Measurements from ENCODE around the gene EPHA1. TPM values are rescaled to one million over a fixed set of nuclear protein-coding genes. Genes with fewer than 3 reads are reported as not detected.

The EPHA1 gene
- total and polyA plus RNA-seq, 2 experiments from 2014 or later: 60.7 to 154 TPM

DNA sequence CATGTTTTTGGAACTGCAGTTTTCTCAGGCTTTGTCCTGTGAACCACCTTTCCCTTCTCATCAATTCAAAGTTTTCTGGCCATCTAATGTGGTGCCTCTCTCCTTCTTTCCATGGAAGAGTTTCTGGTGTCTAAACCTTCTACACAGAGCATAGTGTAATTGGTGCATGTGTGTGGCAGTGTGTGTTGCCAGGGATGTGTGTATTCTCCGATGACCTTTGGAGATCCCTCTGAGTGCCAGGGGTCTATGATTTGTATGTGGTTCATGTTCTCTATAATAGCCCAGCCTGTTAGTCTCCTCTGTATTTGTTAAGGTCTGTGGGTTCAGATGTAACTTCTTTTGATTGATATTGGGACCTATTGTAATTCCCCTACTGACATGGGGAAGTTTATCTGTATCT is 36.1 kb upstream of the EPHA1 start (continued):
- TF ChIP-seq, protein P1, sequence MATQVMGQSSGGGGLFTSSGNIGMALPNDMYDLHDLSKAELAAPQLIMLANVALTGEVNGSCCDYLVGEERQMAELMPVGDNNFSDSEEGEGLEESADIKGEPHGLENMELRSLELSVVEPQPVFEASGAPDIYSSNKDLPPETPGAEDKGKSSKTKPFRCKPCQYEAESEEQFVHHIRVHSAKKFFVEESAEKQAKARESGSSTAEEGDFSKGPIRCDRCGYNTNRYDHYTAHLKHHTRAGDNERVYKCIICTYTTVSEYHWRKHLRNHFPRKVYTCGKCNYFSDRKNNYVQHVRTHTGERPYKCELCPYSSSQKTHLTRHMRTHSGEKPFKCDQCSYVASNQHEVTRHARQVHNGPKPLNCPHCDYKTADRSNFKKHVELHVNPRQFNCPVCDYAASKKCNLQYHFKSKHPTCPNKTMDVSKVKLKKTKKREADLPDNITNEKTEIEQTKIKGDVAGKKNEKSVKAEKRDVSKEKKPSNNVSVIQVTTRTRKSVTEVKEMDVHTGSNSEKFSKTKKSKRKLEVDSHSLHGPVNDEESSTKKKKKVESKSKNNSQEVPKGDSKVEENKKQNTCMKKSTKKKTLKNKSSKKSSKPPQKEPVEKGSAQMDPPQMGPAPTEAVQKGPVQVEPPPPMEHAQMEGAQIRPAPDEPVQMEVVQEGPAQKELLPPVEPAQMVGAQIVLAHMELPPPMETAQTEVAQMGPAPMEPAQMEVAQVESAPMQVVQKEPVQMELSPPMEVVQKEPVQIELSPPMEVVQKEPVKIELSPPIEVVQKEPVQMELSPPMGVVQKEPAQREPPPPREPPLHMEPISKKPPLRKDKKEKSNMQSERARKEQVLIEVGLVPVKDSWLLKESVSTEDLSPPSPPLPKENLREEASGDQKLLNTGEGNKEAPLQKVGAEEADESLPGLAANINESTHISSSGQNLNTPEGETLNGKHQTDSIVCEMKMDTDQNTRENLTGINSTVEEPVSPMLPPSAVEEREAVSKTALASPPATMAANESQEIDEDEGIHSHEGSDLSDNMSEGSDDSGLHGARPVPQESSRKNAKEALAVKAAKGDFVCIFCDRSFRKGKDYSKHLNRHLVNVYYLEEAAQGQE (IDR thresholded peaks at IDR 0.05; ENCODE audit: unreplicated experiment): no peak
- no peak for TF ChIP-seq JUNB (IDR thresholded peaks at IDR 0.05; ENCODE audit: unreplicated experiment)

DNA sequence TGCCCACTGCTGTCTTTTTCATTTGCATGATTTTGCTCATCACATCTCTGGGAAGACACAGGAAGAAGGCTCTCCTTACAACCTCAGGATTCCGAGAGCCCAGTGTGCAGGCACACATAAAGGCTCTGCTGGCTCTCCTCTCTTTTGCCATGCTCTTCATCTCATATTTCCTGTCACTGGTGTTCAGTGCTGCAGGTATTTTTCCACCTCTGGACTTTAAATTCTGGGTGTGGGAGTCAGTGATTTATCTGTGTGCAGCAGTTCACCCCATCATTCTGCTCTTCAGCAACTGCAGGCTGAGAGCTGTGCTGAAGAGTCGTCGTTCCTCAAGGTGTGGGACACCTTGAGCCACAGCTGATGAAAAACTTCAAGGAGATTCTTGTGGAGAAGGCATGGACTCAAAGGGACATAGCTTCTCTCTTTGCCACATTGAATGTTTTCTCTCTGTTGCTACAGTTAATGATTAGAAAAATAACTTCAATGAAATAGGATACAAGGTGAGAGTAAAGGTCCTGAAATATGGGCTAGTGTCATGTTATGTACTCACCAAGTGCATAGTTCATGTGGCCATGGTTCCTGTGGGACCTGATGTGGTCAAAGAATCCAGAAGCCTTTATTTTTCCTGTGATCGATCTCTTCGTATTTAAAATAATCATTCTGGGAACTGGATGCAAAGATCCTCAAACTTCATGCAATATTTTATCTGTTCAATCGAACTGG is 35.6 kb upstream of the EPHA1 start:
- H3K9me3 Mint-ChIP-seq: no peaks in the 10 kb centered on the region
- Histone ChIP-seq H4K20me1 (replicated peaks; ENCODE audit: insufficient read depth) (no peaks in the 10 kb centered on the region), H3K36me3 (ENCODE audit: insufficient read depth) (no peaks in the 10 kb centered on the region), H3K27ac (ENCODE audit: low read depth) (no peak overlapping the region), H3K4me3 (no peak overlapping the region), H3K27me3 (ENCODE audit: insufficient read depth) (no peaks in the 10 kb centered on the region), H3K9me2 (ENCODE audit: insufficient read depth) (0 out of 2 replicates have a peak, but pooled peaks cover 13% of the 10 kb centered on the region), H3F3A (replicated peaks; ENCODE audit: low read depth) (no peaks in the 10 kb centered on the region), H3K4me1 (ENCODE audit: insufficient read depth) (peaks cover 10% of the 10 kb centered on the region; the same call in 1 of the 2 replicates), H2AFZ (no peak overlapping the region), H3K4me2 (no peak overlapping the region), H3K79me2 (replicated peaks; ENCODE audit: insufficient read depth) (no peaks in the 10 kb centered on the region)
- ATAC-seq (no peak), DNase-seq (ENCODE audit: low spot score) (no peak)
- no peaks in the 10 kb centered on the region for H3K27me3 Mint-ChIP-seq (ENCODE audit: insufficient read depth, low read depth, poor library complexity)
- no peak overlapping the region for H3K4me3 Mint-ChIP-seq
- H3K27ac Mint-ChIP-seq: no peak overlapping the region
- H3K4me1 Mint-ChIP-seq: no peaks in the 10 kb centered on the region
- no peaks in the 10 kb centered on the region for H3K36me3 Mint-ChIP-seq (ENCODE audit: low read depth)
- no peak for TF ChIP-seq CREB1 (CRISPR knock-in tag; IDR thresholded peaks at IDR 0.05; ENCODE audit: low read depth)
- TF ChIP-seq, protein P2, sequence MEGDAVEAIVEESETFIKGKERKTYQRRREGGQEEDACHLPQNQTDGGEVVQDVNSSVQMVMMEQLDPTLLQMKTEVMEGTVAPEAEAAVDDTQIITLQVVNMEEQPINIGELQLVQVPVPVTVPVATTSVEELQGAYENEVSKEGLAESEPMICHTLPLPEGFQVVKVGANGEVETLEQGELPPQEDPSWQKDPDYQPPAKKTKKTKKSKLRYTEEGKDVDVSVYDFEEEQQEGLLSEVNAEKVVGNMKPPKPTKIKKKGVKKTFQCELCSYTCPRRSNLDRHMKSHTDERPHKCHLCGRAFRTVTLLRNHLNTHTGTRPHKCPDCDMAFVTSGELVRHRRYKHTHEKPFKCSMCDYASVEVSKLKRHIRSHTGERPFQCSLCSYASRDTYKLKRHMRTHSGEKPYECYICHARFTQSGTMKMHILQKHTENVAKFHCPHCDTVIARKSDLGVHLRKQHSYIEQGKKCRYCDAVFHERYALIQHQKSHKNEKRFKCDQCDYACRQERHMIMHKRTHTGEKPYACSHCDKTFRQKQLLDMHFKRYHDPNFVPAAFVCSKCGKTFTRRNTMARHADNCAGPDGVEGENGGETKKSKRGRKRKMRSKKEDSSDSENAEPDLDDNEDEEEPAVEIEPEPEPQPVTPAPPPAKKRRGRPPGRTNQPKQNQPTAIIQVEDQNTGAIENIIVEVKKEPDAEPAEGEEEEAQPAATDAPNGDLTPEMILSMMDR (conservative IDR thresholded peaks at IDR 0.05; ENCODE audit: low read depth in 2 of 2): no peak
- no peak for TF ChIP-seq ZNF331 (CRISPR knock-in tag; IDR thresholded peaks at IDR 0.05; ENCODE audit: low read depth)
- no peak for TF ChIP-seq ZNF114 (CRISPR knock-in tag; IDR thresholded peaks at IDR 0.05)
- TF ChIP-seq NANOG (IDR thresholded peaks at IDR 0.05; ENCODE audit: borderline replicate concordance): no peak
- TF ChIP-seq STAT1 (IDR thresholded peaks at IDR 0.05; ENCODE audit: unreplicated experiment): no peak
- TF ChIP-seq EZH2phosphoT487 (IDR thresholded peaks at IDR 0.05; ENCODE audit: unreplicated experiment): no peak
- TF ChIP-seq EZH2 (IDR thresholded peaks at IDR 0.05; ENCODE audit: low read depth, unreplicated experiment): no peak
- no peak for TF ChIP-seq POLR2AphosphoS5 (IDR thresholded peaks at IDR 0.05; ENCODE audit: low read depth)
- TF ChIP-seq, protein P3, sequence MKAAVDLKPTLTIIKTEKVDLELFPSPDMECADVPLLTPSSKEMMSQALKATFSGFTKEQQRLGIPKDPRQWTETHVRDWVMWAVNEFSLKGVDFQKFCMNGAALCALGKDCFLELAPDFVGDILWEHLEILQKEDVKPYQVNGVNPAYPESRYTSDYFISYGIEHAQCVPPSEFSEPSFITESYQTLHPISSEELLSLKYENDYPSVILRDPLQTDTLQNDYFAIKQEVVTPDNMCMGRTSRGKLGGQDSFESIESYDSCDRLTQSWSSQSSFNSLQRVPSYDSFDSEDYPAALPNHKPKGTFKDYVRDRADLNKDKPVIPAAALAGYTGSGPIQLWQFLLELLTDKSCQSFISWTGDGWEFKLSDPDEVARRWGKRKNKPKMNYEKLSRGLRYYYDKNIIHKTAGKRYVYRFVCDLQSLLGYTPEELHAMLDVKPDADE (IDR thresholded peaks at IDR 0.05): no peak
- TF ChIP-seq, protein P4, sequence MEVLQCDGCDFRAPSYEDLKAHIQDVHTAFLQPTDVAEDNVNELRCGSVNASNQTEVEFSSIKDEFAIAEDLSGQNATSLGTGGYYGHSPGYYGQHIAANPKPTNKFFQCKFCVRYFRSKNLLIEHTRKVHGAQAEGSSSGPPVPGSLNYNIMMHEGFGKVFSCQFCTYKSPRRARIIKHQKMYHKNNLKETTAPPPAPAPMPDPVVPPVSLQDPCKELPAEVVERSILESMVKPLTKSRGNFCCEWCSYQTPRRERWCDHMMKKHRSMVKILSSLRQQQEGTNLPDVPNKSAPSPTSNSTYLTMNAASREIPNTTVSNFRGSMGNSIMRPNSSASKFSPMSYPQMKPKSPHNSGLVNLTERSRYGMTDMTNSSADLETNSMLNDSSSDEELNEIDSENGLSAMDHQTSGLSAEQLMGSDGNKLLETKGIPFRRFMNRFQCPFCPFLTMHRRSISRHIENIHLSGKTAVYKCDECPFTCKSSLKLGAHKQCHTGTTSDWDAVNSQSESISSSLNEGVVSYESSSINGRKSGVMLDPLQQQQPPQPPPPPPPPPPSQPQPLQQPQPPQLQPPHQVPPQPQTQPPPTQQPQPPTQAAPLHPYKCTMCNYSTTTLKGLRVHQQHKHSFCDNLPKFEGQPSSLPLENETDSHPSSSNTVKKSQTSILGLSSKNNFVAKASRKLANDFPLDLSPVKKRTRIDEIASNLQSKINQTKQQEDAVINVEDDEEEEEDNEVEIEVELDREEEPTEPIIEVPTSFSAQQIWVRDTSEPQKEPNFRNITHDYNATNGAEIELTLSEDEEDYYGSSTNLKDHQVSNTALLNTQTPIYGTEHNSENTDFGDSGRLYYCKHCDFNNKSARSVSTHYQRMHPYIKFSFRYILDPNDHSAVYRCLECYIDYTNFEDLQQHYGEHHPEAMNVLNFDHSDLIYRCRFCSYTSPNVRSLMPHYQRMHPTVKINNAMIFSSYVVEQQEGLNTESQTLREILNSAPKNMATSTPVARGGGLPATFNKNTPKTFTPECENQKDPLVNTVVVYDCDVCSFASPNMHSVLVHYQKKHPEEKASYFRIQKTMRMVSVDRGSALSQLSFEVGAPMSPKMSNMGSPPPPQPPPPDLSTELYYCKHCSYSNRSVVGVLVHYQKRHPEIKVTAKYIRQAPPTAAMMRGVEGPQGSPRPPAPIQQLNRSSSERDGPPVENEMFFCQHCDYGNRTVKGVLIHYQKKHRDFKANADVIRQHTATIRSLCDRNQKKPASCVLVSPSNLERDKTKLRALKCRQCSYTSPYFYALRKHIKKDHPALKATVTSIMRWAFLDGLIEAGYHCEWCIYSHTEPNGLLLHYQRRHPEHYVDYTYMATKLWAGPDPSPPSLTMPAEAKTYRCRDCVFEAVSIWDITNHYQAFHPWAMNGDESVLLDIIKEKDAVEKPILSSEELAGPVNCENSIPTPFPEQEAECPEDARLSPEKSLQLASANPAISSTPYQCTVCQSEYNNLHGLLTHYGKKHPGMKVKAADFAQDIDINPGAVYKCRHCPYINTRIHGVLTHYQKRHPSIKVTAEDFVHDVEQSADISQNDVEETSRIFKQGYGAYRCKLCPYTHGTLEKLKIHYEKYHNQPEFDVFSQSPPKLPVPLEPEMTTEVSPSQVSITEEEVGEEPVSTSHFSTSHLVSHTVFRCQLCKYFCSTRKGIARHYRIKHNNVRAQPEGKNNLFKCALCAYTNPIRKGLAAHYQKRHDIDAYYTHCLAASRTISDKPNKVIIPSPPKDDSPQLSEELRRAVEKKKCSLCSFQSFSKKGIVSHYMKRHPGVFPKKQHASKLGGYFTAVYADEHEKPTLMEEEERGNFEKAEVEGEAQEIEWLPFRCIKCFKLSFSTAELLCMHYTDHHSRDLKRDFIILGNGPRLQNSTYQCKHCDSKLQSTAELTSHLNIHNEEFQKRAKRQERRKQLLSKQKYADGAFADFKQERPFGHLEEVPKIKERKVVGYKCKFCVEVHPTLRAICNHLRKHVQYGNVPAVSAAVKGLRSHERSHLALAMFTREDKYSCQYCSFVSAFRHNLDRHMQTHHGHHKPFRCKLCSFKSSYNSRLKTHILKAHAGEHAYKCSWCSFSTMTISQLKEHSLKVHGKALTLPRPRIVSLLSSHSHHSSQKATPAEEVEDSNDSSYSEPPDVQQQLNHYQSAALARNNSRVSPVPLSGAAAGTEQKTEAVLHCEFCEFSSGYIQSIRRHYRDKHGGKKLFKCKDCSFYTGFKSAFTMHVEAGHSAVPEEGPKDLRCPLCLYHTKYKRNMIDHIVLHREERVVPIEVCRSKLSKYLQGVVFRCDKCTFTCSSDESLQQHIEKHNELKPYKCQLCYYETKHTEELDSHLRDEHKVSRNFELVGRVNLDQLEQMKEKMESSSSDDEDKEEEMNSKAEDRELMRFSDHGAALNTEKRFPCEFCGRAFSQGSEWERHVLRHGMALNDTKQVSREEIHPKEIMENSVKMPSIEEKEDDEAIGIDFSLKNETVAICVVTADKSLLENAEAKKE (CRISPR knock-in tag; IDR thresholded peaks at IDR 0.05): no peak

All from GM23338 (cell line).